HCT116 (cell line): ENCODE data around the gene WDR88.

Source experiments
- CTCF ChIP-seq, 3 experiments: fragments of 200-600 bp in 1 of 3; sonication (generic) in 1 of 3; IDR thresholded peaks in 2 of 3; conservative IDR thresholded peaks in 1 of 3; 2 replicates each; pipeline ENCODE4 v1.5.1; 2012 to 2017; ENCODE audit warnings: low read depth in 2 of 3, low read length in 2 of 3, antibody characterized with exemption in 1 of 3, borderline replicate concordance in 1 of 3, control low read depth in 1 of 3, mild to moderate bottlenecking in 1 of 3, mixed read lengths in 1 of 3, mixed run types in 1 of 3, moderate library complexity in 1 of 3; ENCODE audit not compliant: insufficient read depth in 1 of 3
- EGR1 ChIP-seq: IDR thresholded peaks from 2 replicates; pipeline ENCODE4 v1.6.1; 2012; ENCODE audit warnings: low read depth
- EZH2 ChIP-seq: fragments of 200-600 bp; sonication (generic); IDR thresholded peaks from 2 replicates; pipeline ENCODE4 v1.6.1; 2017; ENCODE audit warnings: antibody characterized with exemption, mixed run types
- MAX ChIP-seq: IDR thresholded peaks from 2 replicates; pipeline ENCODE4 v1.6.1; 2012
- ZFX ChIP-seq: fragments of 450-650 bp; IDR thresholded peaks from 2 replicates; pipeline ENCODE4 v1.6.1; 2017

GRCh38 chr19:33220115-33220514 is 88.2 kb downstream of the WDR88 start:
- TF ChIP-seq CTCF (IDR thresholded peaks at IDR 0.05 in 2 of 3, conservative IDR thresholded peaks at IDR 0.05 in 1 of 3; ENCODE audit: borderline replicate concordance in 1 of 3, insufficient read depth in 1 of 3, low read depth in 2 of 3, low read length in 2 of 3) (no peak), EGR1 (no peak), ZFX (no peak), MAX (no peak), EZH2 (no peak)
